GM23338 (cell line): ENCODE data around the gene ZNF142. TPM values are rescaled to one million over a fixed set of nuclear protein-coding genes. Genes with fewer than 3 reads are reported as not detected.

Source experiments
- ATAC-seq: fragments of 200-7000 bp; cut with Tn5 transposase; 3 replicates; pipeline ENCODE4 v1.9.1; 2020
- DNase-seq: peaks from one replicate; pipeline ENCODE4 v3.0.0-alpha.2; 2015; ENCODE audit warnings: low spot score
- H2AFZ ChIP-seq: fragments of 200-600 bp; sonication (generic); 2 replicates; pipeline ENCODE4 v1.8.0; 2016; ENCODE audit warnings: antibody characterized with exemption, mild to moderate bottlenecking, moderate library complexity
- H3F3A ChIP-seq: fragments of 200-600 bp; sonication (generic); replicated peaks from 2 replicates; pipeline ENCODE4 v1.8.0; 2017; ENCODE audit warnings: antibody characterized with exemption, mixed run types, low read depth
- H3K27ac ChIP-seq: fragments of 200-600 bp; sonication (generic); 2 replicates; pipeline ENCODE4 v1.6.1; 2016; ENCODE audit warnings: low read depth
- H3K27me3 ChIP-seq: fragments of 200-600 bp; sonication (generic); 2 replicates; pipeline ENCODE4 v1.8.0; 2016; ENCODE audit warnings: mild to moderate bottlenecking, mixed run types, moderate library complexity; ENCODE audit not compliant: insufficient read depth
- H3K36me3 ChIP-seq: fragments of 200-600 bp; sonication (generic); 2 replicates; pipeline ENCODE4 v1.8.0; 2016; ENCODE audit warnings: mild to moderate bottlenecking; ENCODE audit not compliant: insufficient read depth
- H3K4me1 ChIP-seq: fragments of 200-600 bp; sonication (generic); 2 replicates; pipeline ENCODE4 v1.8.0; 2016; ENCODE audit warnings: mild to moderate bottlenecking, moderate library complexity; ENCODE audit not compliant: insufficient read depth
- H3K4me2 ChIP-seq: fragments of 200-600 bp; sonication (generic); 2 replicates; pipeline ENCODE4 v1.7.1; 2017; ENCODE audit warnings: mixed run types
- H3K4me3 ChIP-seq: fragments of 200-600 bp; sonication (generic); 2 replicates; pipeline ENCODE4 v1.6.1; 2016; ENCODE audit warnings: mixed run types
- H3K79me2 ChIP-seq: fragments of 200-600 bp; sonication (generic); replicated peaks from 2 replicates; pipeline ENCODE4 v1.8.0; 2017; ENCODE audit warnings: mild to moderate bottlenecking; ENCODE audit not compliant: insufficient read depth
- H3K9me2 ChIP-seq: fragments of 200-600 bp; sonication (generic); 2 replicates; pipeline ENCODE4 v1.8.0; 2017; ENCODE audit not compliant: insufficient read depth
- H4K20me1 ChIP-seq: fragments of 200-600 bp; sonication (generic); replicated peaks from 2 replicates; pipeline ENCODE4 v1.8.0; 2017; ENCODE audit warnings: mild to moderate bottlenecking; ENCODE audit not compliant: insufficient read depth
- H3K27ac Mint-ChIP-seq: 2 replicates; pipeline ENCODE4 v1.8.0; 2020; ENCODE audit warnings: inconsistent platforms, mild to moderate bottlenecking, moderate library complexity, mixed read lengths
- H3K27me3 Mint-ChIP-seq: 3 replicates; pipeline ENCODE4 v1.8.0; 2022; ENCODE audit warnings: low read depth, mild to moderate bottlenecking, moderate library complexity, mixed read lengths, inconsistent platforms; ENCODE audit not compliant: insufficient read depth, poor library complexity
- H3K36me3 Mint-ChIP-seq: 3 replicates; pipeline ENCODE4 v1.8.0; 2021; ENCODE audit warnings: low read depth, mild to moderate bottlenecking, inconsistent platforms, moderate library complexity, mixed read lengths
- H3K4me1 Mint-ChIP-seq: 3 replicates; pipeline ENCODE4 v1.8.0; 2020; ENCODE audit warnings: mild to moderate bottlenecking, inconsistent platforms, mixed read lengths
- H3K4me3 Mint-ChIP-seq: 3 replicates; pipeline ENCODE4 v1.8.0; 2021; ENCODE audit warnings: moderate library complexity, mild to moderate bottlenecking, inconsistent platforms, mixed read lengths
- H3K9me3 Mint-ChIP-seq: 3 replicates; pipeline ENCODE4 v1.8.0; 2020; ENCODE audit warnings: moderate library complexity, mild to moderate bottlenecking, inconsistent platforms, mixed read lengths
- CREB1 ChIP-seq: fragments of 250-450 bp; sonication (Bioruptor Pico); IDR thresholded peaks from 2 replicates; pipeline ENCODE4 v1.5.0; 2020; ENCODE audit warnings: low read depth, mild to moderate bottlenecking, moderate library complexity
- ETS1 ChIP-seq: IDR thresholded peaks from 2 replicates; pipeline ENCODE4 v1.6.1; 2016; ENCODE audit warnings: antibody characterized with exemption
- EZH2 ChIP-seq: fragments of 200-600 bp; sonication (generic); IDR thresholded peaks from one replicate; pipeline ENCODE4 v1.8.0; 2017; ENCODE audit warnings: antibody characterized with exemption, mild to moderate bottlenecking, low read depth; ENCODE audit not compliant: unreplicated experiment
- JUNB ChIP-seq: IDR thresholded peaks from one replicate; pipeline ENCODE4 v1.6.1; 2016; ENCODE audit warnings: antibody characterized with exemption; ENCODE audit not compliant: unreplicated experiment
- POLR2AphosphoS5 ChIP-seq: IDR thresholded peaks from 2 replicates; pipeline ENCODE4 v1.6.1; 2016; ENCODE audit warnings: antibody characterized with exemption, low read depth
- REST ChIP-seq: IDR thresholded peaks from one replicate; pipeline ENCODE4 v1.6.1; 2018; ENCODE audit warnings: antibody characterized with exemption; ENCODE audit not compliant: unreplicated experiment
- STAT1 ChIP-seq: IDR thresholded peaks from one replicate; pipeline ENCODE4 v1.6.1; 2016; ENCODE audit warnings: antibody characterized with exemption; ENCODE audit not compliant: unreplicated experiment
- ZNF114 ChIP-seq: fragments of 250-450 bp; sonication (Bioruptor Pico); IDR thresholded peaks from 2 replicates; pipeline ENCODE4 v1.5.0; 2020; ENCODE audit warnings: mild to moderate bottlenecking, moderate library complexity
- ZNF331 ChIP-seq: fragments of 250-450 bp; sonication (Bioruptor Pico); IDR thresholded peaks from 2 replicates; pipeline ENCODE4 v1.5.0; 2020; ENCODE audit warnings: low read depth, mild to moderate bottlenecking, moderate library complexity
- ZNF462 ChIP-seq: fragments of 250-450 bp; sonication (Bioruptor Pico); IDR thresholded peaks from 2 replicates; pipeline ENCODE4 v1.5.0; 2020; ENCODE audit warnings: mild to moderate bottlenecking, moderate library complexity
- polyA plus RNA-seq: library from polyadenylated mRNA; unstranded; fragments of >200 nt; fragmentation: Nextera tagmentation; extraction: Ambion mirVana; gene quantifications from 2 replicates; pipeline ENCODE4 v1.2.1, GENCODE V29; 2016
- total RNA-seq: library from RNA; depleted of rRNA; stranded (reverse); fragments of >200 nt; shearing (Covaris generic); gene quantifications from 2 replicates; pipeline ENCODE4 v1.2.3, GENCODE V29; 2014

ZNF142 gene
- total and polyA plus RNA-seq, 2 experiments from 2014 or later, result 14.9 to 32.8 TPM

GRCh38 chr2:218644721-218645120 lies 14.7 kb downstream of the ZNF142 start (continued):
- no peak for TF ChIP-seq ZNF462 (CRISPR knock-in tag)
- no peak for TF ChIP-seq JUNB
- TF ChIP-seq REST, result no peak

GRCh38 chr2:218643751-218644310 lies 15.6 kb downstream of the ZNF142 start:
- Histone ChIP-seq H3K4me2 (no peak overlapping the region), H3K4me3 (no peak overlapping the region), H3K27me3 (no peaks in the 10 kb centered on the region), H3K4me1 (no peaks in the 10 kb centered on the region), H2AFZ (no peak overlapping the region), H3K79me2 (0 out of 2 replicates have a peak, but pooled peaks cover 7% of the 10 kb centered on the region), H3K36me3 (peaks cover 36% of the 10 kb centered on the region), H3K9me2 (no peaks in the 10 kb centered on the region), H3K27ac (no peak overlapping the region), H4K20me1 (peaks cover 18% of the 10 kb centered on the region), H3F3A (no peaks in the 10 kb centered on the region)
- DNase-seq (no peak), ATAC-seq (no peak)
- H3K4me1 Mint-ChIP-seq, result no peaks in the 10 kb centered on the region
- H3K36me3 Mint-ChIP-seq, result peaks cover 79% of the 10 kb centered on the region
- no peak overlapping the region for H3K27ac Mint-ChIP-seq
- no peak overlapping the region for H3K4me3 Mint-ChIP-seq
- H3K9me3 Mint-ChIP-seq, result no peaks in the 10 kb centered on the region
- peaks cover 3% of the 10 kb centered on the region for H3K27me3 Mint-ChIP-seq
- TF ChIP-seq ZNF331 (CRISPR knock-in tag) (no peak), STAT1 (no peak), ZNF114 (no peak), CREB1 (no peak), POLR2AphosphoS5 (no peak), ETS1 (no peak), EZH2 (no peak)
